H9 (cell line): Measurements from ENCODE around the gene NIPSNAP2. TPM values are rescaled to one million over a fixed set of nuclear protein-coding genes. Genes with fewer than 3 reads are reported as not detected.

Source experiments
- DNase-seq: peaks from one replicate; pipeline ENCODE4 v3.0.0-alpha.2; 2017
- H2AFZ ChIP-seq: one replicate; pipeline ENCODE4 v1.6.1; 2013; ENCODE audit warnings: mild to moderate bottlenecking, low read length, control low read depth, moderate library complexity
- H2AK5ac ChIP-seq: 2 replicates; pipeline ENCODE4 v1.6.1; 2013; ENCODE audit warnings: low read length, control low read depth, mixed read lengths; ENCODE audit not compliant: insufficient read length
- H2BK120ac ChIP-seq: one replicate; pipeline ENCODE4 v1.6.1; 2013; ENCODE audit warnings: low read depth, mild to moderate bottlenecking, low read length, control low read depth, inconsistent platforms; ENCODE audit not compliant: poor library complexity, severe bottlenecking
- H2BK12ac ChIP-seq: 2 replicates; pipeline ENCODE4 v1.6.1; 2013; ENCODE audit warnings: low read length, control low read depth, mixed read lengths, low read depth; ENCODE audit not compliant: insufficient read length
- H2BK15ac ChIP-seq: 2 replicates; pipeline ENCODE4 v1.6.1; 2013; ENCODE audit warnings: low read depth, low read length, control low read depth
- H2BK20ac ChIP-seq: one replicate; pipeline ENCODE4 v1.6.1; 2013; ENCODE audit warnings: low read depth, mild to moderate bottlenecking, low read length, control low read depth, inconsistent platforms; ENCODE audit not compliant: poor library complexity, severe bottlenecking
- H2BK5ac ChIP-seq: 2 replicates; pipeline ENCODE4 v1.6.1; 2013; ENCODE audit warnings: low read length, control low read depth, mixed read lengths; ENCODE audit not compliant: insufficient read length
- H3K14ac ChIP-seq: 2 replicates; pipeline ENCODE4 v1.6.1; 2013; ENCODE audit warnings: low read length, control low read depth; ENCODE audit not compliant: insufficient read depth
- H3K18ac ChIP-seq: 2 replicates; pipeline ENCODE4 v1.6.1; 2013; ENCODE audit warnings: low read depth, mild to moderate bottlenecking, mixed read lengths, low read length, control low read depth; ENCODE audit not compliant: insufficient read length
- H3K23ac ChIP-seq: 2 replicates; pipeline ENCODE4 v1.6.1; 2013; ENCODE audit warnings: low read length, control low read depth, mixed read lengths, low read depth; ENCODE audit not compliant: insufficient read length
- H3K23me2 ChIP-seq: 2 replicates; pipeline ENCODE4 v1.6.1; 2013; ENCODE audit warnings: low read depth, mild to moderate bottlenecking, mixed read lengths, low read length, control low read depth; ENCODE audit not compliant: insufficient read length, poor library complexity, severe bottlenecking
- H3K27ac ChIP-seq: 2 replicates; pipeline ENCODE4 v1.5.1; 2013; ENCODE audit warnings: low read length, control low read depth, mixed read lengths, low read depth; ENCODE audit not compliant: insufficient read length
- H3K27me3 ChIP-seq: 2 replicates; pipeline ENCODE4 v1.6.1; 2013; ENCODE audit warnings: low read length, control low read depth, inconsistent platforms; ENCODE audit not compliant: insufficient read depth
- H3K4ac ChIP-seq: 2 replicates; pipeline ENCODE4 v1.6.1; 2013; ENCODE audit warnings: low read depth, mild to moderate bottlenecking, control low read depth, inconsistent platforms, low read length, moderate library complexity
- H3K4me1 ChIP-seq: 2 replicates; pipeline ENCODE4 v1.6.1; 2013; ENCODE audit warnings: low read length, control low read depth, inconsistent platforms; ENCODE audit not compliant: insufficient read depth
- H3K4me2 ChIP-seq: 2 replicates; pipeline ENCODE4 v1.6.1; 2013; ENCODE audit warnings: low read length, control low read depth, mixed read lengths; ENCODE audit not compliant: insufficient read length, insufficient read depth
- H3K56ac ChIP-seq: 2 replicates; pipeline ENCODE4 v1.6.1; 2013; ENCODE audit warnings: low read depth, mild to moderate bottlenecking, mixed read lengths, low read length, control low read depth; ENCODE audit not compliant: insufficient read length
- H3K79me1 ChIP-seq: 2 replicates; pipeline ENCODE4 v1.6.1; 2013; ENCODE audit warnings: low read depth, mild to moderate bottlenecking, moderate library complexity, low read length, control low read depth, inconsistent platforms; ENCODE audit not compliant: insufficient read depth, poor library complexity, severe bottlenecking
- H3K79me2 ChIP-seq: 2 replicates; pipeline ENCODE4 v1.6.1; 2013; ENCODE audit warnings: low read length, control low read depth, inconsistent platforms; ENCODE audit not compliant: insufficient read depth
- H3K9ac ChIP-seq: 2 replicates; pipeline ENCODE4 v1.6.1; 2013; ENCODE audit warnings: low read length, control low read depth, mixed read lengths; ENCODE audit not compliant: insufficient read length; ENCODE audit errors: extremely low read depth
- H3K9me3 ChIP-seq: one replicate; pipeline ENCODE4 v1.6.1; 2013; ENCODE audit warnings: low read depth, low read length, inconsistent platforms; ENCODE audit not compliant: control insufficient read depth
- H3T11ph ChIP-seq: one replicate; pipeline ENCODE4 v1.6.1; 2013; ENCODE audit warnings: mild to moderate bottlenecking, low read length, control low read depth, inconsistent platforms
- H4K20me1 ChIP-seq: one replicate; pipeline ENCODE4 v1.6.1; 2013; ENCODE audit not compliant: control insufficient read depth, insufficient read length, insufficient read depth
- H4K5ac ChIP-seq: 2 replicates; pipeline ENCODE4 v1.6.1; 2013; ENCODE audit warnings: low read depth, mild to moderate bottlenecking, mixed read lengths, low read length, control low read depth; ENCODE audit not compliant: insufficient read length
- H4K8ac ChIP-seq: replicated peaks from 2 replicates; pipeline ENCODE4 v1.6.1; 2013; ENCODE audit warnings: low read length, control low read depth, mixed read lengths, low read depth; ENCODE audit not compliant: insufficient read length
- H4K91ac ChIP-seq: 2 replicates; pipeline ENCODE4 v1.6.1; 2013; ENCODE audit warnings: low read depth, mild to moderate bottlenecking, moderate library complexity, mixed read lengths, low read length, control low read depth; ENCODE audit not compliant: insufficient read length
- H3K27ac Mint-ChIP-seq, 3 experiments: 2 replicates in 2 of 3; 3 replicates in 1 of 3; pipeline ENCODE4 v1.8.0; 2020 to 2021; ENCODE audit warnings: mixed read lengths in 3 of 3, mild to moderate bottlenecking in 1 of 3, moderate library complexity in 1 of 3
- H3K27me3 Mint-ChIP-seq: 2 replicates; pipeline ENCODE4 v1.8.0; 2021; ENCODE audit warnings: low read depth, mild to moderate bottlenecking, moderate library complexity, mixed read lengths
- H3K36me3 Mint-ChIP-seq, 3 experiments: 2 replicates in 2 of 3; 3 replicates in 1 of 3; pipeline ENCODE4 v1.8.0; 2020 to 2021; ENCODE audit warnings: low read depth in 3 of 3, mixed read lengths in 3 of 3; ENCODE audit not compliant: insufficient read depth in 1 of 3
- H3K4me1 Mint-ChIP-seq, 2 experiments: 2 replicates each; pipeline ENCODE4 v1.8.0; 2020; ENCODE audit warnings: mixed read lengths in 2 of 2
- H3K4me3 Mint-ChIP-seq, 2 experiments: 2 replicates in 1 of 2; 3 replicates in 1 of 2; pipeline ENCODE4 v1.8.0; 2020 to 2021; ENCODE audit warnings: mild to moderate bottlenecking in 2 of 2, mixed read lengths in 2 of 2, moderate library complexity in 1 of 2
- H3K9me3 Mint-ChIP-seq, 2 experiments: 2 replicates in 1 of 2; 3 replicates in 1 of 2; pipeline ENCODE4 v1.8.0; 2020; ENCODE audit warnings: mild to moderate bottlenecking in 2 of 2, mixed read lengths in 2 of 2, moderate library complexity in 1 of 2
- CTCF ChIP-seq: fragments of 200-600 bp; sonication (generic); conservative IDR thresholded peaks from 3 replicates; pipeline ENCODE4 v1.8.0; 2021; ENCODE audit warnings: antibody characterized with exemption, mild to moderate bottlenecking
- WGBS: extraction: QIAGEN DNeasy Blood & Tissue Kit; methylation state at CpG from one replicate; pipeline ENCODE4 v1.1.7; 2013; ENCODE audit warnings: missing lambda C conversion rate, low lambda C conversion rate, mixed read lengths; ENCODE audit not compliant: insufficient read length; ENCODE audit errors: extremely low coverage; 5-methylcytosine and 5-hydroxymethylcytosine counted together
- total RNA-seq: library from RNA; stranded (reverse); gene quantifications from 2 replicates; pipeline ENCODE4 v1.2.1, GENCODE V29; 2021

NIPSNAP2 gene
- total RNA-seq, 1 experiment from 2014 or later: 40.7 TPM

- Histone ChIP-seq H3K14ac (no peak overlapping the region), H3K4me1 (no peaks in the 10 kb centered on the region), H3K9ac (no peak overlapping the region), H3K18ac (no peak overlapping the region), H2BK5ac (no peak overlapping the region), H3K4ac (no peak overlapping the region), H4K8ac (no peak overlapping the region), H3K4me2 (no peak overlapping the region), H3K56ac (no peak overlapping the region), H2BK15ac (no peak overlapping the region), H3K9me3 (no peaks in the 10 kb centered on the region), H4K5ac (no peak overlapping the region), H3T11ph (no peak overlapping the region), H4K91ac (no peak overlapping the region), H3K79me1 (no peaks in the 10 kb centered on the region), H3K27me3 (no peaks in the 10 kb centered on the region), H2AK5ac (no peak overlapping the region), H3K79me2 (no peaks in the 10 kb centered on the region), H2BK12ac (no peak overlapping the region), H2AFZ (no peak overlapping the region), H3K23me2 (no peaks in the 10 kb centered on the region), H3K23ac (no peak overlapping the region), H3K27ac (no peak overlapping the region), H4K20me1 (no peaks in the 10 kb centered on the region), H2BK120ac (no peak overlapping the region), H2BK20ac (no peak overlapping the region)
- Mint-ChIP-seq H3K4me1 (peaks cover 0 to 6% of the 10 kb centered on the region in 2 experiments; a peak in 1 of 4 replicates), H3K27ac (peak overlapping the region in 1 of 3 experiments; percentile 11; a peak in 1 of 7 replicates), H3K27me3 (no peaks in the 10 kb centered on the region), H3K9me3 (peaks cover 11 to 29% of the 10 kb centered on the region in 2 experiments; a peak in 3 of 5 replicates), H3K36me3 (peaks cover 2 to 16% (median 11%) of the 10 kb centered on the region in 3 experiments; a peak in 4 of 7 replicates), H3K4me3 (no peak overlapping the region)
- WGBS: no CpG with 5 or more reads among the region's 5 CpGs
- TF ChIP-seq CTCF: no peak
- no peak for DNase-seq
Measured at GRCh38 chr7:55928006-55928767, 36.2 kb upstream of the NIPSNAP2 start.
